B cell (primary cell): ENCODE results near the gene BABAM2. TPM values are rescaled to one million over a fixed set of nuclear protein-coding genes. Genes with fewer than 3 reads are reported as not detected.

Experiments used
- ATAC-seq: fragments of 200-7000 bp; cut with Tn5 transposase; one replicate; pipeline ENCODE4 v1.10.0; 2021; ENCODE audit warnings: low read depth, mild to moderate bottlenecking, moderate number of reproducible peaks, moderate library complexity
- CTCF ChIA-PET: fragments of 350-600 bp; sonication (Branson Sonifier 250); formaldehyde crosslinking; loops from one replicate; lab custom pipeline; 2021; ENCODE audit warnings: antibody characterized with exemption, inconsistent platforms; lab: Charles Lee
- POLR2A ChIA-PET: fragments of 350-600 bp; sonication (Branson Sonifier 250); formaldehyde crosslinking; loops from one replicate; lab custom pipeline; 2021; ENCODE audit warnings: antibody characterized with exemption; lab: Charles Lee
- DNase-seq: peaks from one replicate; pipeline ENCODE4 v3.0.0; 2013
- H2AFZ ChIP-seq: 2 replicates; pipeline ENCODE4 v1.6.1; 2012; ENCODE audit warnings: mild to moderate bottlenecking, low read depth, low read length; ENCODE audit not compliant: insufficient read depth, poor library complexity, severe bottlenecking
- H3K27ac ChIP-seq, 2 donors: 1 replicate in 1 of 2; 2 replicates in 1 of 2; pipeline ENCODE4 v1.5.1; 2012 to 2013; ENCODE audit warnings: low read length in 2 of 2, mild to moderate bottlenecking in 2 of 2, moderate library complexity in 1 of 2
- H3K27me3 ChIP-seq, 4 experiments: fragments of 200-600 bp in 1 of 4; sonication (generic) in 1 of 4; replicated peaks in 1 of 4; 1 replicate in 2 of 4; 2 replicates in 2 of 4; pipeline versions ENCODE4 v1.6.1 to v1.7.0; 2013 to 2016; ENCODE audit warnings: low read length in 3 of 4, mild to moderate bottlenecking in 2 of 4, mixed read lengths in 1 of 4, moderate library complexity in 1 of 4; ENCODE audit not compliant: insufficient read depth in 4 of 4, control insufficient read depth in 3 of 4; ENCODE audit errors: control extremely low read depth in 1 of 4
- H3K36me3 ChIP-seq, 2 experiments: replicated peaks in 1 of 2; 1 replicate in 1 of 2; 2 replicates in 1 of 2; pipeline versions ENCODE4 v1.6.1 to v1.7.1; 2013; ENCODE audit warnings: low read length in 1 of 2; ENCODE audit not compliant: insufficient read depth in 2 of 2, control insufficient read depth in 1 of 2; ENCODE audit errors: control extremely low read depth in 1 of 2, extremely low read depth in 1 of 2
- H3K4me1 ChIP-seq, 2 donors: fragments of 200-600 bp in 1 of 2; sonication (generic) in 1 of 2; 1 replicate in 1 of 2; 2 replicates in 1 of 2; pipeline versions ENCODE4 v1.5.1 to v1.6.1; 2013 to 2017; ENCODE audit warnings: low read length in 2 of 2; ENCODE audit not compliant: control insufficient read depth in 2 of 2, insufficient read depth in 2 of 2
- H3K4me2 ChIP-seq: replicated peaks from 2 replicates; pipeline ENCODE3; 2012; ENCODE audit warnings: mild to moderate bottlenecking, low read depth, low read length; ENCODE audit not compliant: poor library complexity, severe bottlenecking
- H3K4me3 ChIP-seq, 5 experiments: fragments of 200-600 bp in 1 of 5; sonication (generic) in 1 of 5; 1 replicate in 3 of 5; 2 replicates in 2 of 5; pipeline versions ENCODE4 v1.5.1 to v1.7.0; 2011 to 2016; ENCODE audit warnings: low read length in 4 of 5, mild to moderate bottlenecking in 4 of 5, low read depth in 2 of 5, control low read depth in 1 of 5, moderate library complexity in 1 of 5; ENCODE audit not compliant: insufficient read depth in 1 of 5; ENCODE audit errors: control extremely low read depth in 1 of 5, extremely low read depth in 1 of 5
- H3K79me2 ChIP-seq: fragments of 200-600 bp; sonication (generic); one replicate; pipeline ENCODE4 v1.6.0; 2016; ENCODE audit warnings: low read length; ENCODE audit not compliant: control insufficient read depth, insufficient read depth
- H3K9ac ChIP-seq: fragments of 200-600 bp; sonication (generic); 2 replicates; pipeline ENCODE4 v1.6.1; 2017; ENCODE audit warnings: mild to moderate bottlenecking, low read length, moderate library complexity
- H3K9me3 ChIP-seq, 3 donors: one replicate each; pipeline versions ENCODE4 v1.6.1 to v1.7.1; 2013; ENCODE audit warnings: low read length in 2 of 3; ENCODE audit not compliant: control insufficient read depth in 2 of 3, insufficient read depth in 1 of 3; ENCODE audit errors: control extremely low read depth in 1 of 3
- H4K20me1 ChIP-seq: 2 replicates; pipeline ENCODE4 v1.6.0; 2012; ENCODE audit warnings: mild to moderate bottlenecking, low read length; ENCODE audit not compliant: insufficient read depth, control insufficient read depth, poor library complexity, severe bottlenecking
- H3K27ac Mint-ChIP-seq: one replicate; pipeline ENCODE4 v1.8.0; 2021; ENCODE audit warnings: mixed read lengths
- H3K27me3 Mint-ChIP-seq: one replicate; pipeline ENCODE4 v1.8.0; 2021; ENCODE audit warnings: mixed read lengths
- H3K4me1 Mint-ChIP-seq: one replicate; pipeline ENCODE4 v1.8.0; 2021; ENCODE audit warnings: mixed read lengths
- H3K4me3 Mint-ChIP-seq: one replicate; pipeline ENCODE4 v1.8.0; 2021; ENCODE audit warnings: mixed read lengths
- H3K9me3 Mint-ChIP-seq: one replicate; pipeline ENCODE4 v1.8.0; 2022; ENCODE audit warnings: mixed read lengths; ENCODE audit not compliant: insufficient read depth
- EZH2 ChIP-seq: IDR thresholded peaks from 2 replicates; pipeline ENCODE4 v1.6.1; 2012; ENCODE audit warnings: borderline replicate concordance, low read depth, mild to moderate bottlenecking, moderate library complexity, low read length; ENCODE audit not compliant: insufficient read depth, poor library complexity, severe bottlenecking
- WGBS: methylation state at CpG from one replicate; pipeline ENCODE4 v1.1.5; 2013; ENCODE audit warnings: missing lambda C conversion rate; ENCODE audit not compliant: insufficient coverage; 5-methylcytosine and 5-hydroxymethylcytosine counted together
- intact Hi-C: fragments of 100-400 bp; cut with micrococcal nuclease; formaldehyde crosslinking; loops from one replicate; pipeline ENCODE4 v1.10.0; 2022
- polyA plus RNA-seq: library from polyadenylated mRNA; depleted of rRNA; stranded (reverse); fragments of >200 nt; gene quantifications from 2 replicates; pipeline ENCODE4 v1.2.3, GENCODE V29; 2012
- total RNA-seq, 2 donors: library from RNA; stranded (reverse); fragments of 120-200 nt in 1 of 2; gene quantifications; 1 replicate in 1 of 2; 2 replicates in 1 of 2; pipeline versions ENCODE4 v1.2.3 to v1.2.4, GENCODE V29; 2013 to 2022
- TF ChIP-seq, protein P1 (sequence below): fragments of 200-600 bp; IDR thresholded peaks from one replicate; pipeline ENCODE4 v1.8.0; 2022; ENCODE audit warnings: antibody characterized with exemption, mild to moderate bottlenecking

Gene BABAM2
- total and polyA plus RNA-seq, 2 donors (not counting 1 experiment from before 2014, with no cell fraction given) = 22.3 to 69.6 TPM

DNA sequence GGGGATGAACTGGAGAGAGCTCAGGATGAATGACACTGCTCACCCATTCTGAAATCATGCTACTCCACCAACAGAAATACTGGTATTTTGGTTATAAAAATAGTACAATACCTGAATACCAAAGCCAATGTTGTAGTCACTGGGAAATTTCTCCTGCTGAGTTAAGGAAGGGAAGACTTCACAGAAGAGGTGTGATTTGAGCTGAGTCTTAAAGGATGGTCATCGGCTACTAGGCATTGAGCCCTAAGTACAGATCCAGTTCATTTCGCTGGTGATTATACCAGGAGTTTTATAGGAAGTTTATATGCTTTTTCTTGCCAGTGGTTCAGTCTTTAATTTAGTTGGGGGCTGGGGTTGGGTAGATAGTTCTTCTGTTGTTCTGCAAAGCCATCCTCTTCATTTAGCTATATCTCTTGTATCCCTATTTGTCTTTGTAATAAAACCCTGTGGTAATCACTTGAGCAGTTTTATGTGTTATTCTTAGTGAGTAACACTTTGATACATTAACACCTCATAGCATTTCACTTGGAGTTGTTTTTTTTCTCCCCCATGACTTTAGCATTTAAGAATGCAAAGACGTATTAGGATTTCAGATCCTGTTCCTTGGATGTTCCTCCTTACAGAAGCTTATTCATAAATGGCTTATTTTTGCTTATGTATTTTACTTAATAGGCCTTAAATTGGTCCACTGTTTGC lies 262.2 kb downstream of the BABAM2 start:
- Histone ChIP-seq H4K20me1 (no peaks in the 10 kb centered on the region), H3K9ac (no peak overlapping the region), H3K27me3 (no peaks in the 10 kb centered on the region), H2AFZ (no peak overlapping the region), H3K4me3 (no peak overlapping the region), H3K4me2 (no peak overlapping the region), H3K79me2 (no peaks in the 10 kb centered on the region), H3K36me3 (peaks cover 0 to 6% of the 10 kb centered on the region in 2 experiments), H3K9me3 (peaks cover 0 to 12% (median 3%) of the 10 kb centered on the region in 3 donors), H3K27ac (no peak overlapping the region), H3K4me1 (no peaks in the 10 kb centered on the region)
- ChIA-PET POLR2A (no interaction called here), CTCF (no interaction called here)
- no peak for DNase-seq
- TF ChIP-seq EZH2 = no peak
- TF ChIP-seq, protein P1, sequence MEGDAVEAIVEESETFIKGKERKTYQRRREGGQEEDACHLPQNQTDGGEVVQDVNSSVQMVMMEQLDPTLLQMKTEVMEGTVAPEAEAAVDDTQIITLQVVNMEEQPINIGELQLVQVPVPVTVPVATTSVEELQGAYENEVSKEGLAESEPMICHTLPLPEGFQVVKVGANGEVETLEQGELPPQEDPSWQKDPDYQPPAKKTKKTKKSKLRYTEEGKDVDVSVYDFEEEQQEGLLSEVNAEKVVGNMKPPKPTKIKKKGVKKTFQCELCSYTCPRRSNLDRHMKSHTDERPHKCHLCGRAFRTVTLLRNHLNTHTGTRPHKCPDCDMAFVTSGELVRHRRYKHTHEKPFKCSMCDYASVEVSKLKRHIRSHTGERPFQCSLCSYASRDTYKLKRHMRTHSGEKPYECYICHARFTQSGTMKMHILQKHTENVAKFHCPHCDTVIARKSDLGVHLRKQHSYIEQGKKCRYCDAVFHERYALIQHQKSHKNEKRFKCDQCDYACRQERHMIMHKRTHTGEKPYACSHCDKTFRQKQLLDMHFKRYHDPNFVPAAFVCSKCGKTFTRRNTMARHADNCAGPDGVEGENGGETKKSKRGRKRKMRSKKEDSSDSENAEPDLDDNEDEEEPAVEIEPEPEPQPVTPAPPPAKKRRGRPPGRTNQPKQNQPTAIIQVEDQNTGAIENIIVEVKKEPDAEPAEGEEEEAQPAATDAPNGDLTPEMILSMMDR = no peak
- WGBS = 100% methylated on average over 2 of the region's 3 CpGs
- Mint-ChIP-seq H3K27ac (no peak overlapping the region), H3K4me3 (no peak overlapping the region), H3K27me3 (no peaks in the 10 kb centered on the region), H3K4me1 (no peaks in the 10 kb centered on the region), H3K9me3 (peaks cover 5% of the 10 kb centered on the region)
- no peak for ATAC-seq
- intact Hi-C loops = no loop called here

DNA sequence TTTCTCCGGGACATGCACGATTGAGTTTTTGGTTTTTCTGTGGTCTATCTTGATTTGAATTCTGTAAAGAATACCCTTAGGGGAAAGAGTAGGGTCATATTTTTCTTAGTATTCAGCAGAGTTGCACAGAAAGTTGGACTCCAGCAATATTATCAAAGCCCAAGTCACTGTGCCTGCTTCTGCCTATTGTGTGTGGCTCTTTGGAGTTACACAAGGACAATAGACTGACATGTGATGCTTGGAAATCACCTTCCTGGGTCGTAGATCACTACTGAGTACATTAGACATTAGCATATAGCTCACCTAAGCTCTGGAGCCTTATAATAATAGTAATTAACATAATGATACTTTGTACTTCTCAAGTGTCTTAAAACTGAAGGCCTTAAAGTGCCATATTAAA lies 263.3 kb downstream of the BABAM2 start:
- no peak for DNase-seq
- Mint-ChIP-seq H3K9me3 (peaks cover 5% of the 10 kb centered on the region), H3K4me3 (no peak overlapping the region), H3K27ac (no peak overlapping the region), H3K4me1 (no peaks in the 10 kb centered on the region), H3K27me3 (no peaks in the 10 kb centered on the region)
- Histone ChIP-seq H3K36me3 (peaks cover 0 to 6% of the 10 kb centered on the region in 2 experiments), H3K27me3 (no peaks in the 10 kb centered on the region), H3K27ac (no peak overlapping the region), H3K4me3 (no peak overlapping the region), H3K4me1 (no peaks in the 10 kb centered on the region), H3K79me2 (no peaks in the 10 kb centered on the region), H3K4me2 (no peak overlapping the region), H3K9ac (no peak overlapping the region), H3K9me3 (peaks cover 0 to 12% (median 3%) of the 10 kb centered on the region in 3 donors), H4K20me1 (no peaks in the 10 kb centered on the region), H2AFZ (no peak overlapping the region)
- CTCF ChIA-PET = interaction anchor here (1.0 kb wide), 1 partner anchor 11 kb away, joined by 3 read pairs; no protein-coding TSS in a partner anchor
- POLR2A ChIA-PET = no interaction called here
- intact Hi-C loops = no loop called here
- 86% methylated on average over 2 of the region's 3 CpGs for WGBS
- no peak for ATAC-seq
- TF ChIP-seq, protein P1 = no peak
- TF ChIP-seq EZH2 = no peak
